HEK293 (cell line): ENCODE measurements around the gene TBC1D14.
A peak's percentile ranks its signal among the peaks of the same experiment; 100 is the strongest.

Experiments used
- CTCF ChIA-PET: fragments of 350-600 bp; formaldehyde crosslinking; extraction: SDS; loops from one replicate; lab custom pipeline; 2021; ENCODE audit warnings: antibody characterized with exemption; lab: Yijun Ruan, JAX
- POLR2A ChIA-PET: fragments of 300-600 bp; formaldehyde crosslinking; extraction: SDS; loops from one replicate; lab custom pipeline; 2020; ENCODE audit warnings: antibody characterized with exemption, inconsistent platforms; lab: Yijun Ruan, JAX
- H3K27ac ChIP-seq: fragments of 200-500 bp; sonication (Bioruptor generic); 2 replicates; pipeline ENCODE4 v1.5.1; 2014; ENCODE audit warnings: low read depth, low read length, control low read depth, inconsistent platforms; ENCODE audit errors: extremely low read depth
- H3K36me3 ChIP-seq, 2 experiments: fragments of 200-500 bp in 1 of 2; sonication (Bioruptor generic) in 1 of 2; 1 replicate in 1 of 2; 2 replicates in 1 of 2; pipeline ENCODE4 v1.5.1; 2014 to 2017; ENCODE audit warnings: inconsistent platforms in 2 of 2, low read length in 2 of 2; ENCODE audit not compliant: control insufficient read depth in 2 of 2, insufficient read depth in 1 of 2
- H3K4me1 ChIP-seq: fragments of 200-500 bp; sonication (Bioruptor generic); 2 replicates; pipeline ENCODE4 v1.5.1; 2014; ENCODE audit warnings: mild to moderate bottlenecking, low read length, inconsistent platforms; ENCODE audit not compliant: control insufficient read depth, insufficient read depth
- H3K4me3 ChIP-seq: 2 replicates; pipeline ENCODE4 v1.5.1; 2011; ENCODE audit warnings: low read depth, mild to moderate bottlenecking, control low read depth, low read length, moderate library complexity
- H3K9me3 ChIP-seq: fragments of 200-500 bp; sonication (Bioruptor generic); 2 replicates; pipeline ENCODE4 v1.5.1; 2014; ENCODE audit warnings: low read depth, low read length, inconsistent platforms; ENCODE audit not compliant: control insufficient read depth, insufficient read depth
- GLIS2 ChIP-seq: fragments of 450-650 bp; formaldehyde crosslinking; IDR thresholded peaks from 2 replicates; pipeline ENCODE4 v1.5.1; 2016; ENCODE audit warnings: missing biosample characterization, missing genetic modification characterization
- HOXA7 ChIP-seq: sonication (generic); formaldehyde crosslinking; IDR thresholded peaks from 2 replicates; pipeline ENCODE4 v1.8.1; 2022; ENCODE audit warnings: missing genetic modification reagents, borderline replicate concordance
- KLF17 ChIP-seq: fragments of 450-650 bp; formaldehyde crosslinking; IDR thresholded peaks from 2 replicates; pipeline ENCODE4 v1.5.1; 2016; ENCODE audit warnings: missing biosample characterization, missing genetic modification characterization
- PBX3 ChIP-seq: sonication (generic); formaldehyde crosslinking; IDR thresholded peaks from 2 replicates; pipeline ENCODE4 v1.8.1; 2022; ENCODE audit warnings: mild to moderate bottlenecking, moderate library complexity, missing genetic modification reagents
- SP3 ChIP-seq: fragments of 450-650 bp; formaldehyde crosslinking; IDR thresholded peaks from 2 replicates; pipeline ENCODE4 v1.5.1; 2016; ENCODE audit warnings: missing biosample characterization, missing genetic modification characterization
- TCF7L2 ChIP-seq: IDR thresholded peaks from 2 replicates; pipeline ENCODE4 v1.6.1; 2011; ENCODE audit warnings: low read depth, mild to moderate bottlenecking, inconsistent platforms, low read length, moderate library complexity, borderline replicate concordance
- ZBTB48 ChIP-seq: fragments of 450-650 bp; formaldehyde crosslinking; IDR thresholded peaks from 2 replicates; pipeline ENCODE4 v1.5.1; 2016; ENCODE audit warnings: missing biosample characterization, missing genetic modification characterization
- ZFHX2 ChIP-seq: fragments of 450-650 bp; formaldehyde crosslinking; conservative IDR thresholded peaks from 2 replicates; pipeline ENCODE4 v1.5.1; 2016; ENCODE audit warnings: missing biosample characterization, missing genetic modification characterization
- ZNF24 ChIP-seq: fragments of 450-650 bp; formaldehyde crosslinking; IDR thresholded peaks from 2 replicates; pipeline ENCODE4 v1.5.1; 2016; ENCODE audit warnings: missing biosample characterization, missing genetic modification characterization
- ZNF26 ChIP-seq: fragments of 450-650 bp; formaldehyde crosslinking; IDR thresholded peaks from 2 replicates; pipeline ENCODE4 v1.5.1; 2016; ENCODE audit warnings: missing biosample characterization, missing genetic modification characterization
- ZNF341 ChIP-seq: fragments of 450-650 bp; formaldehyde crosslinking; IDR thresholded peaks from 2 replicates; pipeline ENCODE4; 2016; ENCODE audit warnings: low read depth, missing biosample characterization, missing genetic modification characterization
- ZNF350 ChIP-seq: fragments of 450-650 bp; formaldehyde crosslinking; IDR thresholded peaks from 2 replicates; pipeline ENCODE4 v1.5.0; 2017; ENCODE audit warnings: missing biosample characterization, mild to moderate bottlenecking, missing genetic modification characterization
- ZNF416 ChIP-seq: fragments of 450-650 bp; formaldehyde crosslinking; IDR thresholded peaks from 2 replicates; pipeline ENCODE4 v1.5.1; 2016; ENCODE audit warnings: missing biosample characterization, missing genetic modification characterization
- ZNF433 ChIP-seq: fragments of 450-650 bp; formaldehyde crosslinking; IDR thresholded peaks from 2 replicates; pipeline ENCODE4 v1.5.1; 2016; ENCODE audit warnings: missing biosample characterization, missing genetic modification characterization, low read depth
- ZNF585B ChIP-seq: fragments of 450-650 bp; formaldehyde crosslinking; IDR thresholded peaks from 2 replicates; pipeline ENCODE4 v1.5.1; 2016; ENCODE audit warnings: missing biosample characterization, missing genetic modification characterization
- ZNF596 ChIP-seq: fragments of 450-650 bp; IDR thresholded peaks from 2 replicates; pipeline ENCODE4 v1.5.0; 2018; ENCODE audit warnings: missing biosample characterization, mild to moderate bottlenecking, missing genetic modification characterization, moderate library complexity
- ZNF76 ChIP-seq: fragments of 450-650 bp; formaldehyde crosslinking; IDR thresholded peaks from 2 replicates; pipeline ENCODE4; 2016; ENCODE audit warnings: low read depth, missing biosample characterization, missing genetic modification characterization, borderline replicate concordance
- ZNF768 ChIP-seq: fragments of 450-650 bp; formaldehyde crosslinking; IDR thresholded peaks from 2 replicates; pipeline ENCODE4 v1.5.1; 2018; ENCODE audit warnings: missing biosample characterization, mild to moderate bottlenecking, missing genetic modification characterization
- ZNF791 ChIP-seq: fragments of 450-650 bp; formaldehyde crosslinking; IDR thresholded peaks from 2 replicates; pipeline ENCODE4 v1.5.1; 2016; ENCODE audit warnings: missing biosample characterization, missing genetic modification characterization
- TF ChIP-seq, protein P1 (sequence below): IDR thresholded peaks from 2 replicates; pipeline ENCODE4 v1.6.1; 2011; ENCODE audit warnings: mild to moderate bottlenecking, low read depth, low read length, borderline replicate concordance
- TF ChIP-seq, protein P2 (sequence below): fragments of 450-650 bp; formaldehyde crosslinking; IDR thresholded peaks from 2 replicates; pipeline ENCODE4 v1.5.1; 2016; ENCODE audit warnings: missing biosample characterization, missing genetic modification characterization
- TF ChIP-seq, protein P3 (sequence below): fragments of 450-650 bp; formaldehyde crosslinking; IDR thresholded peaks from 2 replicates; pipeline ENCODE4 v1.5.1; 2016; ENCODE audit warnings: missing biosample characterization, missing genetic modification characterization
- TF ChIP-seq, protein P4 (sequence below): fragments of 450-650 bp; formaldehyde crosslinking; IDR thresholded peaks from 2 replicates; pipeline ENCODE4 v1.5.1; 2016; ENCODE audit warnings: missing biosample characterization, missing genetic modification characterization

Gene TBC1D14

GRCh38 chr4:7073526-7074390, 164.1 kb downstream of the TBC1D14 start:
- Histone ChIP-seq H3K9me3 (no peaks in the 10 kb centered on the region), H3K36me3 (no peaks in the 10 kb centered on the region), H3K4me1 (no peaks in the 10 kb centered on the region), H3K4me3 (no peak overlapping the region), H3K27ac (no peak overlapping the region)
- CTCF ChIA-PET, result interaction anchor here (0.5 kb wide), 1 partner anchor 222 kb away, joined by 3 read pairs; no protein-coding TSS in a partner anchor
- TF ChIP-seq ZNF24 (tag by site-specific recombination), result no peak
- TF ChIP-seq SP3, result 0 out of 2 replicates have a peak, but pooled peaks have one; percentile 19
- 0 out of 2 replicates have a peak, but pooled peaks have one; percentile 16 for TF ChIP-seq ZFHX2 (tag by site-specific recombination)
- TF ChIP-seq, protein P1, sequence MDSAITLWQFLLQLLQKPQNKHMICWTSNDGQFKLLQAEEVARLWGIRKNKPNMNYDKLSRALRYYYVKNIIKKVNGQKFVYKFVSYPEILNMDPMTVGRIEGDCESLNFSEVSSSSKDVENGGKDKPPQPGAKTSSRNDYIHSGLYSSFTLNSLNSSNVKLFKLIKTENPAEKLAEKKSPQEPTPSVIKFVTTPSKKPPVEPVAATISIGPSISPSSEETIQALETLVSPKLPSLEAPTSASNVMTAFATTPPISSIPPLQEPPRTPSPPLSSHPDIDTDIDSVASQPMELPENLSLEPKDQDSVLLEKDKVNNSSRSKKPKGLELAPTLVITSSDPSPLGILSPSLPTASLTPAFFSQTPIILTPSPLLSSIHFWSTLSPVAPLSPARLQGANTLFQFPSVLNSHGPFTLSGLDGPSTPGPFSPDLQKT, result no peak
- peak; percentile 33; the same call in 1 of the 2 replicates for TF ChIP-seq ZNF341
- TF ChIP-seq ZNF791 (tag by site-specific recombination), result no peak
- TF ChIP-seq, protein P2, sequence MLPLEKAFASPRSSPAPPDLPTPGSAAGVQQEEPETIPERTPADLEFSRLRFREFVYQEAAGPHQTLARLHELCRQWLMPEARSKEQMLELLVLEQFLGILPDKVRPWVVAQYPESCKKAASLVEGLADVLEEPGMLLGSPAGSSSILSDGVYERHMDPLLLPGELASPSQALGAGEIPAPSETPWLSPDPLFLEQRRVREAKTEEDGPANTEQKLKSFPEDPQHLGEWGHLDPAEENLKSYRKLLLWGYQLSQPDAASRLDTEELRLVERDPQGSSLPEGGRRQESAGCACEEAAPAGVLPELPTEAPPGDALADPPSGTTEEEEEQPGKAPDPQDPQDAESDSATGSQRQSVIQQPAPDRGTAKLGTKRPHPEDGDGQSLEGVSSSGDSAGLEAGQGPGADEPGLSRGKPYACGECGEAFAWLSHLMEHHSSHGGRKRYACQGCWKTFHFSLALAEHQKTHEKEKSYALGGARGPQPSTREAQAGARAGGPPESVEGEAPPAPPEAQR, result no peak
- TF ChIP-seq ZBTB48, result peak; percentile 46; the same call in 1 of the 2 replicates
- peak; percentile 84 for TF ChIP-seq ZNF76 (tag by site-specific recombination)
- POLR2A ChIA-PET, result interaction anchor here (0.5 to 0.6 kb wide), 2 partner anchors 112 to 236 kb away, joined by 3 to 4 read pairs; no protein-coding TSS in a partner anchor

DNA sequence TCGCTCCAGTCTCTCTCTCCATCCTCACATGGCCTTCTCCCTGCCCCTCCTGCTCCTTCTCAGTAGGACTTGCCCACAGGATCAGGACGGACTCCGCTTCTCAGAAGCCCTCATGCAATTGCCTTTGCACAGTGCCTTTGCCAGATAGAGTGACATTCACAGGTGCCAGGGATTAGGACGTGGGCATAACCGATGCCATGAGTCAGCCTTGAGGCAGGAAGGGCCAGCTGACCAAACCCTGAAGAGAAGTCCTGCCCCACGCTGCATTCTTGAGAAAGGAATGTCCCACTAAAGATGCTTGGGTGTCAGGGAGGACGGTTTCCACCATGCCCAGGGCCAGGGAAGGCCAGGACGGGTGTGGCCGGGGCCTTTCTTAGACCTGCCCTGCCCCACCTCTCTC, 164.8 kb downstream of the TBC1D14 start:
- Histone ChIP-seq H3K4me3 (no peak overlapping the region), H3K27ac (no peak overlapping the region), H3K4me1 (no peaks in the 10 kb centered on the region), H3K9me3 (no peaks in the 10 kb centered on the region), H3K36me3 (no peaks in the 10 kb centered on the region)
- CTCF ChIA-PET, result no interaction called here
- POLR2A ChIA-PET, result no interaction called here
- no peak for TF ChIP-seq ZNF26 (tag by site-specific recombination)
- no peak for TF ChIP-seq ZNF433
- no peak for TF ChIP-seq ZNF416 (tag by site-specific recombination)
- TF ChIP-seq HOXA7 (CRISPR knock-in tag), result no peak
- no peak for TF ChIP-seq GLIS2 (tag by site-specific recombination)
- no peak for TF ChIP-seq ZNF585B (tag by site-specific recombination)
- TF ChIP-seq ZNF350 (tag by site-specific recombination), result no peak
- TF ChIP-seq ZNF596 (tag by site-specific recombination), result no peak
- TF ChIP-seq KLF17 (tag by site-specific recombination), result no peak
- TF ChIP-seq, protein P3, sequence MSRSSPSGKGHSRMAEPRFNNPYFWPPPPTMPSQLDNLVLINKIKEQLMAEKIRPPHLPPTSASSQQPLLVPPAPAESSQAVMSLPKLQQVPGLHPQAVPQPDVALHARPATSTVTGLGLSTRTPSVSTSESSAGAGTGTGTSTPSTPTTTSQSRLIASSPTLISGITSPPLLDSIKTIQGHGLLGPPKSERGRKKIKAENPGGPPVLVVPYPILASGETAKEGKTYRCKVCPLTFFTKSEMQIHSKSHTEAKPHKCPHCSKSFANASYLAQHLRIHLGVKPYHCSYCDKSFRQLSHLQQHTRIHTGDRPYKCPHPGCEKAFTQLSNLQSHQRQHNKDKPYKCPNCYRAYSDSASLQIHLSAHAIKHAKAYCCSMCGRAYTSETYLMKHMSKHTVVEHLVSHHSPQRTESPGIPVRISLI (tag by site-specific recombination), result no peak
- TF ChIP-seq PBX3 (CRISPR knock-in tag), result no peak
- TF ChIP-seq TCF7L2, result no peak
- no peak for TF ChIP-seq ZNF768 (tag by site-specific recombination)
- TF ChIP-seq, protein P4, sequence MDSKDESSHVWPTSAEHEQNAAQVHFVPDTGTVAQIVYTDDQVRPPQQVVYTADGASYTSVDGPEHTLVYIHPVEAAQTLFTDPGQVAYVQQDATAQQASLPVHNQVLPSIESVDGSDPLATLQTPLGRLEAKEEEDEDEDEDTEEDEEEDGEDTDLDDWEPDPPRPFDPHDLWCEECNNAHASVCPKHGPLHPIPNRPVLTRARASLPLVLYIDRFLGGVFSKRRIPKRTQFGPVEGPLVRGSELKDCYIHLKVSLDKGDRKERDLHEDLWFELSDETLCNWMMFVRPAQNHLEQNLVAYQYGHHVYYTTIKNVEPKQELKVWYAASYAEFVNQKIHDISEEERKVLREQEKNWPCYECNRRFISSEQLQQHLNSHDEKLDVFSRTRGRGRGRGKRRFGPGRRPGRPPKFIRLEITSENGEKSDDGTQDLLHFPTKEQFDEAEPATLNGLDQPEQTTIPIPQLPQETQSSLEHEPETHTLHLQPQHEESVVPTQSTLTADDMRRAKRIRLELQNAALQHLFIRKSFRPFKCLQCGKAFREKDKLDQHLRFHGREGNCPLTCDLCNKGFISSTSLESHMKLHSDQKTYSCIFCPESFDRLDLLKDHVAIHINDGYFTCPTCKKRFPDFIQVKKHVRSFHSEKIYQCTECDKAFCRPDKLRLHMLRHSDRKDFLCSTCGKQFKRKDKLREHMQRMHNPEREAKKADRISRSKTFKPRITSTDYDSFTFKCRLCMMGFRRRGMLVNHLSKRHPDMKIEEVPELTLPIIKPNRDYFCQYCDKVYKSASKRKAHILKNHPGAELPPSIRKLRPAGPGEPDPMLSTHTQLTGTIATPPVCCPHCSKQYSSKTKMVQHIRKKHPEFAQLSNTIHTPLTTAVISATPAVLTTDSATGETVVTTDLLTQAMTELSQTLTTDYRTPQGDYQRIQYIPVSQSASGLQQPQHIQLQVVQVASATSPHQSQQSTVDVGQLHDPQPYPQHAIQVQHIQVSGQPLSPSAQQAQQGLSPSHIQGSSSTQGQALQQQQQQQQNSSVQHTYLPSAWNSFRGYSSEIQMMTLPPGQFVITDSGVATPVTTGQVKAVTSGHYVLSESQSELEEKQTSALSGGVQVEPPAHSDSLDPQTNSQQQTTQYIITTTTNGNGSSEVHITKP (tag by site-specific recombination), result no peak
